H1 (cell line): ENCODE data around the gene POLR3H. TPM values are rescaled to one million over a fixed set of nuclear protein-coding genes. Genes with fewer than 3 reads are reported as not detected.

Source experiments
- CTCF ChIA-PET: fragments of 300-600 bp; sonication (Branson Sonifier 250); formaldehyde crosslinking; loops from one replicate; lab custom pipeline; 2021; ENCODE audit not compliant: partially characterized antibody; lab: Charles Lee
- POLR2A ChIA-PET: fragments of 300-600 bp; sonication (Branson Sonifier 250); formaldehyde crosslinking; loops from one replicate; lab custom pipeline; 2021; ENCODE audit warnings: inconsistent platforms; ENCODE audit not compliant: partially characterized antibody; lab: Charles Lee
- DNase-seq, 2 experiments: peaks; one replicate each; pipeline versions ENCODE4 v3.0.0 to v3.0.0-alpha.2; 2010 to 2022; ENCODE audit warnings: low spot score in 2 of 2, low read depth in 1 of 2, mixed read lengths in 1 of 2
- FAIRE-seq: peaks from 2 replicates; lab custom pipeline; 2011; peaks lifted over from hg19 to GRCh38; lab: Jason Lieb, UNC
- H2AFZ ChIP-seq: 2 replicates; pipeline ENCODE4 v1.8.1; 2012; ENCODE audit warnings: low read length, inconsistent platforms
- H2AK5ac ChIP-seq: 2 replicates; pipeline ENCODE4 v1.6.1; 2013; ENCODE audit warnings: low read depth, low read length
- H2BK120ac ChIP-seq: replicated peaks from 2 replicates; pipeline ENCODE3; 2013; ENCODE audit warnings: low read depth, low read length, inconsistent platforms
- H2BK12ac ChIP-seq: 2 replicates; pipeline ENCODE4 v1.6.1; 2013; ENCODE audit warnings: low read depth, low read length
- H2BK15ac ChIP-seq: 2 replicates; pipeline ENCODE4 v1.6.1; 2013; ENCODE audit warnings: low read length
- H2BK20ac ChIP-seq: 2 replicates; pipeline ENCODE4 v1.6.1; 2013; ENCODE audit warnings: low read length
- H2BK5ac ChIP-seq: 2 replicates; pipeline ENCODE4 v1.6.1; 2013; ENCODE audit warnings: low read depth, low read length
- H3K14ac ChIP-seq: 2 replicates; pipeline ENCODE4 v1.6.1; 2013; ENCODE audit warnings: inconsistent platforms; ENCODE audit not compliant: insufficient read length
- H3K18ac ChIP-seq: 2 replicates; pipeline ENCODE4 v1.6.1; 2013; ENCODE audit warnings: low read length; ENCODE audit errors: extremely low read depth
- H3K23ac ChIP-seq: 2 replicates; pipeline ENCODE4 v1.6.1; 2013; ENCODE audit warnings: inconsistent platforms; ENCODE audit not compliant: insufficient read length
- H3K23me2 ChIP-seq: 2 replicates; pipeline ENCODE4 v1.6.1; 2013; ENCODE audit warnings: low read depth, low read length
- H3K27ac ChIP-seq: 2 replicates; pipeline ENCODE4 v1.6.1; 2011; ENCODE audit warnings: low read depth, low read length, inconsistent platforms
- H3K27me3 ChIP-seq, 4 experiments: replicated peaks in 1 of 4; 1 replicate in 1 of 4; 2 replicates in 3 of 4; pipeline versions ENCODE4 v1.6.1 to v1.8.1; 2011 to 2013; ENCODE audit warnings: low read length in 3 of 4, mild to moderate bottlenecking in 3 of 4, inconsistent platforms in 2 of 4, mixed read lengths in 2 of 4, moderate library complexity in 1 of 4; ENCODE audit not compliant: control insufficient read depth in 3 of 4, insufficient read depth in 3 of 4; ENCODE audit errors: extremely low read depth in 1 of 4
- H3K36me3 ChIP-seq, 4 experiments: 2 replicates each; pipeline versions ENCODE4 v1.6.1 to v1.8.1; 2011 to 2013; ENCODE audit warnings: mild to moderate bottlenecking in 4 of 4, low read length in 3 of 4, moderate library complexity in 2 of 4, control low read depth in 1 of 4, inconsistent platforms in 1 of 4; ENCODE audit not compliant: insufficient read depth in 4 of 4, control insufficient read depth in 2 of 4
- H3K4ac ChIP-seq: replicated peaks from 2 replicates; pipeline ENCODE3; 2013; ENCODE audit warnings: low read length, low read depth, mixed read lengths, inconsistent platforms; ENCODE audit not compliant: insufficient read length
- H3K4me1 ChIP-seq, 4 experiments: replicated peaks in 1 of 4; 1 replicate in 1 of 4; 2 replicates in 3 of 4; pipeline versions ENCODE4 v1.6.1 to v1.8.1; 2011 to 2013; ENCODE audit warnings: low read length in 3 of 4, inconsistent platforms in 2 of 4, mixed read lengths in 1 of 4; ENCODE audit not compliant: insufficient read depth in 4 of 4, control insufficient read depth in 3 of 4
- H3K4me2 ChIP-seq, 2 experiments: 2 replicates each; pipeline versions ENCODE4 v1.6.1 to v1.8.1; 2011 to 2013; ENCODE audit warnings: low read depth in 2 of 2, low read length in 2 of 2, control low read depth in 1 of 2, inconsistent platforms in 1 of 2, mild to moderate bottlenecking in 1 of 2; ENCODE audit not compliant: insufficient read depth in 1 of 2
- H3K4me3 ChIP-seq, 4 experiments: fragments of 200-600, 300-600 bp in 1 of 4; sonication (generic), shearing (Covaris generic), sonication (Bioruptor Twin) in 1 of 4; 2 replicates each; pipeline versions ENCODE4 v1.5.1 to v1.8.1; 2011 to 2016; ENCODE audit warnings: low read length in 4 of 4, low read depth in 3 of 4, control low read depth in 2 of 4, inconsistent platforms in 2 of 4, mild to moderate bottlenecking in 2 of 4, mixed read lengths in 1 of 4, moderate library complexity in 1 of 4; ENCODE audit not compliant: insufficient read depth in 2 of 4; ENCODE audit errors: extremely low read depth in 1 of 4
- H3K56ac ChIP-seq: replicated peaks from 2 replicates; pipeline ENCODE3; 2013; ENCODE audit warnings: low read depth, mild to moderate bottlenecking, mixed read lengths, low read length, inconsistent platforms; ENCODE audit not compliant: insufficient read length
- H3K79me1 ChIP-seq: 2 replicates; pipeline ENCODE4 v1.6.1; 2013; ENCODE audit warnings: low read depth, low read length, control low read depth
- H3K79me2 ChIP-seq, 2 experiments: 2 replicates each; pipeline versions ENCODE4 v1.6.1 to v1.8.1; 2012 to 2013; ENCODE audit warnings: low read length in 2 of 2, mild to moderate bottlenecking in 2 of 2, inconsistent platforms in 1 of 2; ENCODE audit not compliant: insufficient read depth in 2 of 2, control insufficient read depth in 1 of 2
- H3K9ac ChIP-seq, 4 experiments: replicated peaks in 1 of 4; 1 replicate in 1 of 4; 2 replicates in 3 of 4; pipeline versions ENCODE4 v1.6.1 to v1.8.1; 2011 to 2013; ENCODE audit warnings: low read depth in 3 of 4, low read length in 3 of 4, control low read depth in 2 of 4, mild to moderate bottlenecking in 2 of 4, moderate library complexity in 2 of 4, inconsistent platforms in 1 of 4; ENCODE audit errors: extremely low read depth in 1 of 4
- H3K9me3 ChIP-seq, 2 experiments: 2 replicates each; pipeline versions ENCODE4 v1.6.1 to v1.8.1; 2012 to 2013; ENCODE audit warnings: mild to moderate bottlenecking in 2 of 2, moderate library complexity in 2 of 2, control low read depth in 1 of 2, inconsistent platforms in 1 of 2, low read depth in 1 of 2, low read length in 1 of 2, mixed read lengths in 1 of 2; ENCODE audit not compliant: insufficient read depth in 2 of 2
- H4K20me1 ChIP-seq, 2 experiments: replicated peaks in 1 of 2; 2 replicates each; pipeline versions ENCODE3 to v1.8.1; 2011 to 2013; ENCODE audit warnings: inconsistent platforms in 2 of 2, low read length in 2 of 2, mild to moderate bottlenecking in 1 of 2; ENCODE audit not compliant: insufficient read depth in 2 of 2, control insufficient read depth in 1 of 2
- H4K5ac ChIP-seq: 2 replicates; pipeline ENCODE4 v1.6.1; 2013; ENCODE audit warnings: low read length, low read depth, mixed read lengths, inconsistent platforms; ENCODE audit not compliant: insufficient read length
- H4K8ac ChIP-seq: 2 replicates; pipeline ENCODE4 v1.8.0; 2013; ENCODE audit warnings: mild to moderate bottlenecking, moderate library complexity, low read length, inconsistent platforms; ENCODE audit not compliant: insufficient read depth; ENCODE audit errors: extremely low read depth
- H4K91ac ChIP-seq: replicated peaks from 2 replicates; pipeline ENCODE3; 2013; ENCODE audit warnings: low read length, mixed read lengths, inconsistent platforms; ENCODE audit not compliant: insufficient read length
- ASH2L ChIP-seq: fragments of 200-600, 300-600 bp; sonication (generic); IDR thresholded peaks from one replicate; pipeline ENCODE4 v1.7.1; 2017; ENCODE audit warnings: low read length
- BACH1 ChIP-seq: IDR thresholded peaks from 2 replicates; pipeline ENCODE4 v1.6.1; 2012; ENCODE audit warnings: low read length, improper control_type of control experiment
- BCL11A ChIP-seq, 2 experiments: IDR thresholded peaks; one replicate each; pipeline ENCODE4 v1.6.1; 2011; ENCODE audit warnings: low read depth in 2 of 2, low read length in 2 of 2, mild to moderate bottlenecking in 2 of 2
- E2F6 ChIP-seq: IDR thresholded peaks from 2 replicates; pipeline ENCODE4 v1.6.1; 2012; ENCODE audit warnings: inconsistent platforms
- EZH2 ChIP-seq: fragments of 200-600 bp; sonication (generic); IDR thresholded peaks from 2 replicates; pipeline ENCODE4 v1.7.1; 2012; ENCODE audit warnings: low read depth, mild to moderate bottlenecking, moderate library complexity, low read length, inconsistent platforms; ENCODE audit not compliant: severe bottlenecking
- HDAC2 ChIP-seq, 2 experiments: fragments of 300-600 bp in 1 of 2; sonication (generic) in 1 of 2; IDR thresholded peaks; 2 replicates each; pipeline ENCODE4 v1.6.1; 2011 to 2012; ENCODE audit warnings: low read depth in 2 of 2, low read length in 2 of 2, mild to moderate bottlenecking in 2 of 2, moderate library complexity in 2 of 2, borderline replicate concordance in 1 of 2, inconsistent platforms in 1 of 2
- KDM4A ChIP-seq: IDR thresholded peaks from one replicate; pipeline ENCODE4 v1.7.1; 2012; ENCODE audit warnings: low read depth, mild to moderate bottlenecking, moderate library complexity, low read length, inconsistent platforms; ENCODE audit not compliant: severe bottlenecking
- NANOG ChIP-seq: IDR thresholded peaks from 2 replicates; pipeline ENCODE4 v1.6.1; 2011; ENCODE audit warnings: low read length, low read depth, mild to moderate bottlenecking, inconsistent platforms; ENCODE audit not compliant: insufficient read depth, poor library complexity, severe bottlenecking
- PHF8 ChIP-seq: fragments of 200-600 bp; sonication (generic); conservative IDR thresholded peaks from 2 replicates; pipeline ENCODE4 v1.7.1; 2012; ENCODE audit warnings: low read depth, mild to moderate bottlenecking, inconsistent platforms, low read length, moderate library complexity
- POLR2AphosphoS5 ChIP-seq: IDR thresholded peaks from 2 replicates; pipeline ENCODE4 v1.6.1; 2011; ENCODE audit warnings: low read depth, low read length
- RAD21 ChIP-seq, 2 experiments: IDR thresholded peaks in 1 of 2; conservative IDR thresholded peaks in 1 of 2; 2 replicates each; pipeline ENCODE4 v1.6.1; 2011; ENCODE audit warnings: low read depth in 2 of 2, low read length in 2 of 2, improper control_type of control experiment in 1 of 2, inconsistent platforms in 1 of 2, mild to moderate bottlenecking in 1 of 2, moderate library complexity in 1 of 2
- TAF1 ChIP-seq: IDR thresholded peaks from 2 replicates; pipeline ENCODE4 v1.6.1; 2011; ENCODE audit warnings: mild to moderate bottlenecking, low read depth, low read length
- WGBS, 2 experiments: shearing (Covaris generic) in 1 of 2; methylation state at CpG; one replicate each; pipeline versions ENCODE4 v1.1.6 to v1.1.7; 2013 to 2015; ENCODE audit warnings: low lambda C conversion rate in 2 of 2, mixed read lengths in 2 of 2, inconsistent platforms in 1 of 2, low coverage in 1 of 2, missing lambda C conversion rate in 1 of 2; ENCODE audit not compliant: insufficient replicate concordance in 2 of 2, insufficient coverage in 1 of 2, insufficient read length in 1 of 2; ENCODE audit errors: extremely low coverage in 1 of 2, missing lambda C conversion rate in 1 of 2; 5-methylcytosine and 5-hydroxymethylcytosine counted together
- polyA plus RNA-seq, 7 experiments: library from polyadenylated mRNA; depleted of rRNA in 3 of 7; stranded (reverse) in 5 of 7; unstranded in 2 of 7; fragments of >200 nt in 5 of 7; fragments of 200-250 nt in 2 of 7; gene quantifications; 1 replicate in 5 of 7; 2 replicates in 1 of 7; 4 replicates in 1 of 7; pipeline versions ENCODE4 v1.2.1 to v1.2.3, GENCODE V29; 2011 to 2013; ENCODE audit warnings: missing spikeins in 2 of 7, mixed read lengths in 2 of 7
- total RNA-seq: library from RNA; stranded (reverse); fragmentation: NEBNext Ultra II Directional; extraction: Animal tissue kit (Norgen Biotek cat#: 25700); gene quantifications from 2 replicates; pipeline ENCODE4 v1.2.1, GENCODE V29; 2021

The POLR3H gene
- total and polyA plus RNA-seq, 2 of the 8 experiments (the other 6 are each of a cell fraction or from before 2014, with no cell fraction given), result 29.7 to 39.2 TPM

DNA sequence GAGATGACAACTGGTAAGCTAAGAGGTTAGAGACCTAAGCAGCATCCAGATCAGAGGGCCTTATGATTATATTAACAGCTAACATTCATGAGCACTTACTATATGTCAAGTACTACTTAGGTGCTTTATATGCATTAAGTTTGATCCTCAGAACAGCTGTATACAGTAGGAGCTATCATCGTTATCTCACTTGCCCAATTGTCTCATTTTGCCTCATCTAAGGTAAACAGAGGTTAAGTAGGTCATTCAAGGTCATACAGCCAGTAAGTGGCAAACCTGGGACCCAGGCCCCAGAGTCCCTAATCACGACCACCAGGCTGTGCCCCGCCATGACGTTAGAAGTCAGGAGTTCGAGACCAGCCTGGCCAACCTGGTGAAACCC, 4.6 kb upstream of the POLR3H start:
- Histone ChIP-seq H4K91ac (no peak overlapping the region), H4K20me1 (no peaks in the 10 kb centered on the region), H2AK5ac (no peak overlapping the region), H3K79me1 (no peaks in the 10 kb centered on the region), H2BK12ac (no peak overlapping the region), H3K4me1 (peaks cover 0 to 2% (median under 1%) of the 10 kb centered on the region in 4 experiments; a peak in 1 of 7 replicates), H3K14ac (no peak overlapping the region), H3K27me3 (0 out of 7 replicates have a peak, but pooled peaks cover 0 to 2% (median 0%) of the 10 kb centered on the region in 4 experiments), H2BK120ac (no peak overlapping the region), H3K56ac (no peak overlapping the region), H4K5ac (no peak overlapping the region), H3K9me3 (no peaks in the 10 kb centered on the region), H4K8ac (no peak overlapping the region), H2BK15ac (no peak overlapping the region), H3K79me2 (peaks cover 0 to 3% of the 10 kb centered on the region in 2 experiments; a peak in 3 of 4 replicates), H3K36me3 (no peaks in the 10 kb centered on the region), H3K18ac (no peak overlapping the region), H2BK5ac (no peak overlapping the region), H3K23me2 (no peaks in the 10 kb centered on the region), H3K9ac (no peak overlapping the region), H3K4me2 (no peak overlapping the region), H2AFZ (no peak overlapping the region), H3K23ac (no peak overlapping the region), H3K27ac (no peak overlapping the region), H3K4ac (no peak overlapping the region), H3K4me3 (no peak overlapping the region), H2BK20ac (no peak overlapping the region)
- no peak for DNase-seq
- 93% methylated on average over 5 of the region's 5 CpGs; no CpG with 5 or more reads in 1 of the 2 experiments for WGBS, 2 experiments
- ChIA-PET CTCF (interaction anchor here (0.7 to 1.9 kb wide), 7 partner anchors 9 to 183 kb away, joined by 3 to 7 read pairs (median 4); no protein-coding TSS in a partner anchor), POLR2A (interaction anchor here (0.6 to 3.1 kb wide), 4 partner anchors 19 to 102 kb away, joined by 3 to 12 read pairs (median 3); partner anchors contain the start of gene TOB2)
- no peak for FAIRE-seq
- TF ChIP-seq NANOG (no peak), TAF1 (no peak), EZH2 (no peak), PHF8 (no peak), RAD21 (IDR thresholded peaks at IDR 0.05 in 1 of 2, conservative IDR thresholded peaks at IDR 0.05 in 1 of 2; ENCODE audit: low read depth in 2 of 2, low read length in 2 of 2) (no peak), KDM4A (no peak), POLR2AphosphoS5 (no peak), ASH2L (no peak), HDAC2 (IDR thresholded peaks at IDR 0.05; ENCODE audit: borderline replicate concordance in 1 of 2, low read depth in 2 of 2, low read length in 2 of 2) (no peak), BACH1 (no peak), E2F6 (no peak), BCL11A (IDR thresholded peaks at IDR 0.05; ENCODE audit: low read depth in 2 of 2, low read length in 2 of 2) (no peak)
